NCI-H2196 treated with DMSO at 0.1 percent for 48 hours (cell line): Measurements from ENCODE around the gene YWHAG.
"Not testable (repeated sequence)": the region's sequence is repeated elsewhere in the genome, so short reads cannot be mapped to it uniquely, and the experiment has no call there.

ENCODE experiments used
- DNase-seq: peaks from one replicate; lab custom pipeline; 2025; ENCODE audit not compliant: unreplicated experiment; lab: John Stamatoyannopoulos, UW

YWHAG gene

DNA sequence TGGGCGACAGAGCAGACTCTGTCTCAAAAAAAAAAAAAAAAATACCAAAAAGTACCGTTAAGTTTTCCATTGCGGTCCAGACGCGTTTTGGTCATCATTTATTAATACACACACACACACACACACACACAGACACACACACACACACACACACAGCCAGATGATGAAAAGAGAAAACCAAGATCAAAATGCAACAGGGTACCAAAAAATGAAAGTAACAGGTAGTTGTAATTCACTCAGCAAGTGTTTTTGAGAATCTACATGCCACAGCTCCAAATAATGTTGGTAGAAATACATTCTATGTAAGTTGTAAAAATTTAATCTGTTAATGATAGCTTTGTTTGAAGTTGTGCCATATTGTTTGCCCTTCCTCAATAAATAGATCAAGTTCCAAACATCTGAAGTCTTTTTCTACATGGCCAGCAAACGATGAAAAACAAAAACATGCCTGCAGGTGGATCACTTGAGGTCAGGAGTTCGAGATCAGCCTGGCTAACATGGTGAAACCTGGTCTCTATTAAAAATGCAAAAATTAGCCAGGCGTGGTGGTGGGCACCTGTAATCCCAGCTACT, 9.4 kb downstream of the YWHAG start:
- DNase-seq, result no peak

DNA sequence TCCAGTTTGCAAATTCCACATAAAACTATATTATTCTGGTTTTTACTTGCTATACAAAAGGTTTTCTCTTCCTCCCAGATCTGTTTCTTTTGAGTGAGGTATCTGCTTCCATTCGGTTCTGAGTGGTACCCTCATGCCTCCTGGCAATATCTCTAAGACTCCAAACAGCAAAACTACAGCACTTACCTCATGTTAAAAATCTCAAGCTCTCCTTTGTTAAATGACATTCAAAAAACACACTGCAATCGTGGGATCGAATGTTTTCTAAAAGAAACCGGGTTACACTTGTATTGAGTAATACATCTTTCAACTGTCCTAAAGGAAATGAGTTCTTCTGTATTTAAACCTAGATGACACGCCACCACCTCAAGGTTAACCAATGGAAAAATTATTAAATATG, 11.1 kb downstream of the YWHAG start:
- no peak for DNase-seq

DNA sequence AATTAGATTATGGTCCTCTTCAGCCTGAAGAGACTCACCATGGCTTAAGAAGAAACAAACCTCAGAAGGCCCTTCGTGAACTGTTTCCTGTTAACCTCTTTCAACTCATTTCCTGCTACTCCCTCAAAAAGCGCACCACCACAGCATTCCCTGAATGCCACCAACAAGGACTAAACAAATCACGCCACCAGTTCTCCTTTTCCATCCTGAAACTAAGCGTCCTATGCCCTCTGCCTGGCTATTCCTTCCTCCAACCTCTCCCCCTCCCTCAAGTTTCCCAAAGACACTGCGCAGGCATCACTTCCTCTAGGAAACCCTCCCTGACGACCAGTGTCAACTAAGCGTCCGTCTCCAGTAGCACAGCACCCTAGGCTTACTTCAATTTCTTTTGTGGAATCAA, 12.0 kb downstream of the YWHAG start:
- DNase-seq, result no peak

DNA sequence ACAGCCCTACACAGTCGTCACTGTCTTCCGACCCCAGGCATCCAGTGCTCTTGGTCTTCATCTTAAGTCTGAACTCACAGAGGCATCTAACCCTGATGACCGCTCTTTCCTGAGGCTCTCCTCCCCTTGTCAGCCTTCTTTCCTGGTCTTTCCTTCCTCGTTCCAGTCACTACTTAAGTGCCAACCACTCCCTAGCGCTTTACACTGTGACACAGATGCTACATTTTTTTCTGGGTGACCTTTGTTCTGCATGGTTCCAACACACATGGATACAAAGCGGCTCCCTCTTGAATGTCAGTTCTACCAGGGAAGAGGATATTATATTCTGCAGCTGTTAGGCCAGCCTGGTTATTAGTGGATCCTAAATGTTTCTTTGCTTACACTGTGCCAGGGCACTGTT, 12.7 kb downstream of the YWHAG start:
- no peak for DNase-seq

DNA sequence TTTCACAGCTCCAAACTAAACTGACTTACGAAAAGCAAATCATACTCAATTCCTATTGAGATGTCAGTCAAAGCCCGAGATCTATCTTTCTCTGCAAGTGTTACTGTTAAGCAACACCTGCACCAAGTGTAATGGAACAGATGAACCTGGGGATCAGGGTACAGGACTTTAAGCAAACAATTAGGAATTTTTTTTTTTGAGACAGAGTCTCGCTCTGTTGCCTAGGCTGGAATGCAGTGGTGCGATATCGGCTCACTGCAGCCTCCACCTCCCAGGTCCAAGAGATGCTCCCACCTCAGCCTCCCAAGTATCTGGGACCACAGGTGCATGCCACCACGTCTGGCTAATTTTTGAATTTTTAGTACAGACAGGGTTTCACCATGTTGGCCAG, 14.9 kb downstream of the YWHAG start:
- no peak for DNase-seq

DNA sequence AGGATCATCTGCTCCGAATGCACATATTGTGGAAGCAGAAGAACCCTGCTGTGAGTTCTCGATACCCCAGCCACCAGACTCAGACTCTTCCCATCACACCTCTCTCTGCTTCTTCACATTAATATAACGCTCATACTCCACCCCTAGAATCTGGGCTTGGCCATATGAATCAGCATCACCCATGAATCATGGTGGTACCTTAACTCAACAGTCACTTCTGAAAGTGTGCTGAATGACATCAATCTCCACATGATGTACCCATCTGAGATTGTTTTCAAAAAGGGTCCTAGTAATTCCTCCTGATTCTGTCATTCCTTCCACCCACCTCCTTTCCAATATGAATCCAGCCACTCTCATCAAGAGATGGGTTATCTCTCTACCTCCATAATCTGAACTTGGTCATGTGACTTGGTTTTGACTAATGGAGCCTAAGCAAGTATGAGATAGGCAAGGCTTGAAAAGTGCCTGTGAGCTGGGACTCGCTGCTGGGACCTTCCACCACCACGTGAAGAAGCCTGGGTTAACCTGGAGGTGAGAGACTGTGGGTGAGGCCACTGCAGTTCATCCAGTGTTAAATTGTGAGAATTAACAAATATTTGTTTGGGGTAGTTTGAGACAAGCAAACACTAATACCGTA, 15.4 kb downstream of the YWHAG start:
- DNase-seq, result no peak

DNA sequence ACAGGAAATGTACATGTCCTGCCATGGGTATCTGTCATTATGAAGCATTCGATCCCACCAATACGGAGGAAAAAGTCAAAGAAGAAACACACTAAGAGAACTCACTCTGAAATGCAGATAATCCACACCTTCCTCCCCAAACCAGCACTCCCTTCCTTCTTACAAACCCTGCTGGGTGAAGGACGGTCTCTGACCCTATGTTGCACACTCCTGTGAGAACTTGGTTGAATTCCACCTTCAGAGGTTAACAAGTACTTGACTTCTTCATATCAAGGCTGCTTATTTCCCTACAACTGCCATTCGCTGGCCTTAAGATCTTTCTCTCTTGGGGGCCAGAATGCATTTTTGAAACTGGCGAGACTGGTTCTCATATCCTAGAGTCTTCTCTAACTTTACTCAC, 16.6 kb downstream of the YWHAG start:
- no peak for DNase-seq

DNA sequence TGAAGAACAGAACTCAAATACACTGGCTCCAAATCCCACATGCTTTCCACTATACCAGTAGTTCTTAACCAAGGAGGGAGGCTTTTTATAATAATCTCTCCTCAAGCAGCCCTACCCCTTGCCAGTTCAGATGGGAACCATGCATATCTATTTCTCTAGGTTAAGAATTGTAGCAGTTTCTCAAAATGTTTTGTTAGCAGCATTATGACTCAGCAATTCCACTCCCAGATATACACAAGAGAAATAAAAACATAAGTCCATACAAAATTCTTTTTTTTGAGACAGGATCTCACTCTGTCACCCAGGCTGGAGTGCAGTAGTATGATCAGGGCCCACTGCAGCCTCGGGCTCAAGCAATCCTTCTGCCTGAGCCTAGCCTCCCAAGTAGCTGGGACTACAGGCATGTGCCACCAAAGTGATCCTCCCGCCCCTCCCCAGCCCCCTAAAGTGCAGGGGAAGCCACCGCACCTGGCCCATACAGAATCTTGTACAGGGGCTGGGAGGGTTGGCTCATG, 18.1 kb downstream of the YWHAG start:
- no peak for DNase-seq

DNA sequence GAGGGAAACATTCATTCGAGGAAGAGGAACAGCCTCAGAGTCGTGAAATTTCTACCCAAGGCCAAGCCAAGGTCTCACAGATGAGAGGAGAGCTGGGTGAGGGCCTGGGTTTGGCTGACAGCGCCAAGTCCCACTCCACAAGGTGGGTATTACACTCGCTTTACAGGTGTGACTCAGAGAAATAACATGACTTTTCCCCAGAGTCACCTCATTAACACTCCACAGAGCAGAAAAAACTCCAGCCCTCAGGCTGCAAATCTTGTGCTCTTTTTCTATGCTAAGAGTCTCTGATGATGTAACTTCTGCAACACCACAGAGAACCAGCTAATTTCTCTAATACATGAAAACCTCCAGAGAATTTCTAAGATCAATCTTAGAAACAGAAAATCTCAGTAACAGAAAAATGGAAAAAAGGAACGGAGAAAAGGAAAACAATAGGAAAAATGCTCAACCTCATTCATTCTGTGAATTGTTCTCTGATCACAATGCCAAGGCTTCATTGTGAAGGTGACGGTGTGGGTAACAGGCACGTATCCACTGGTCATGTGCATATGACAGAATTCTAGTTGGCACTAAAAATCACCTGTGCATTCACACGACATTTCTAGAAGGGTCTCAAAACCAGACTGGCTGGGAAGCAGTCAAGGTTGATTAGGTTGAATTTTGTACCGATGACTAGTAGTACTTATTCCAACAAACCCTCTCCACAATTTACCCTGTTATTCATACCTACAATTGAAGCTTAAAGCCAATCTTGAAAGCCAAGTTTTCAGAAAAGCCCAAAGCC, 20.3 kb downstream of the YWHAG start:
- no peak for DNase-seq

DNA sequence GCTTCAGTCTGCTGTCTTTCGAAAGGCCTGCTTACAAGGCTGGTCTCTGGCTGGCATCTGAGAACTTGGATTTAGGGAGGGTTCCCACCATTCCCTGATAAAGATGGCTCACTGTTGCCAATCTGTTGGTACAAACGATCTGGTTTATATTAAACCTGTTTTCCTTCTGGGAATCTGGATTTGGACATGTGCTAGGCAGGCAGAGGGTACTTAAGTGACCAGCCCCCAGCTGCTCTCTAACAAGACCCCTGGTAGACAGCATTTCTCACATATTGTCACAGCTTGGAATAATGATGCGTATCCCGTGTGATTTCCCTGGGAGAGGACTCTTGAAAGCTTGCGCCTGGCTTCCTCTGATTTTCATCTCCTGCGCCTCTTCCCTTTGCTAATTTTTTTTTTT, 21.6 kb downstream of the YWHAG start:
- DNase-seq, result no peak

DNA sequence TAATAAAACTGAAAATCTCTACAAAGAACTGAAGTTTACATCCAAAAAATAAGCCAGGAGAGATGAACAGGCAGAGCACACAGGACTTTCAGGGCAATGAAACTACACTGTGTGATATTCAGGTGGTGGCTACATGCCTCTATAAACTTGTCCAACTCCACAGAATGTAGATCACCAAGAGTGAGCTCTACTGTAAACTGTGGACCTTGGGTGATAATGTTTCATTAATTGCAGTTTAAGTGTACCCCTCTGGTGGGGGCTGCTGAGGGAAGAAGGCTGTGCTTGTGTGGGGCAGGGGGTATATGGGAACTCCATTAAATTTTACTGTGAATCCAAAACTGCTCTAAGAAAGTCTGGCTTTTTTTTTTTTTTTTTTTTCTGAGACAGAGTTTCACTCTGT, 22.7 kb downstream of the YWHAG start:
- no peak for DNase-seq

DNA sequence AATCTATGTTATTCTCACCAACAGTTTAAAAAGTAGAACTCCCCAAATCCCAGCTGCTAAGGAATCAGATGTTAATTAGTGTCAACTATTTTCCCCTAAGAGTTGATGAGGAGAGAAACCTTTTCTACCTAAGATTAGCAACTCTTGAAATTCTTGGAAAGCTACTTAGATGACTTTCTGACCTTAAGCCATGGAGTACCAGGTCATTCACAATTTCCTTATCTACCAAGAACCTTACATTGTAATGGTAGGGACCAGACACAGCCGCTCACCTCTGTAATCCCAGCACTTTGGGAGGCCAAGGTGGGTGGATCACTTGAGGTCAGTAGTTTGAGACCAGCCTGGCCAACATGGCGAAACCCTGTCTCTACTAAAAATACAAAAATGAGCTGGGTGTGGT, 23.4 kb downstream of the YWHAG start:
- DNase-seq, result not testable (repeated sequence)

DNA sequence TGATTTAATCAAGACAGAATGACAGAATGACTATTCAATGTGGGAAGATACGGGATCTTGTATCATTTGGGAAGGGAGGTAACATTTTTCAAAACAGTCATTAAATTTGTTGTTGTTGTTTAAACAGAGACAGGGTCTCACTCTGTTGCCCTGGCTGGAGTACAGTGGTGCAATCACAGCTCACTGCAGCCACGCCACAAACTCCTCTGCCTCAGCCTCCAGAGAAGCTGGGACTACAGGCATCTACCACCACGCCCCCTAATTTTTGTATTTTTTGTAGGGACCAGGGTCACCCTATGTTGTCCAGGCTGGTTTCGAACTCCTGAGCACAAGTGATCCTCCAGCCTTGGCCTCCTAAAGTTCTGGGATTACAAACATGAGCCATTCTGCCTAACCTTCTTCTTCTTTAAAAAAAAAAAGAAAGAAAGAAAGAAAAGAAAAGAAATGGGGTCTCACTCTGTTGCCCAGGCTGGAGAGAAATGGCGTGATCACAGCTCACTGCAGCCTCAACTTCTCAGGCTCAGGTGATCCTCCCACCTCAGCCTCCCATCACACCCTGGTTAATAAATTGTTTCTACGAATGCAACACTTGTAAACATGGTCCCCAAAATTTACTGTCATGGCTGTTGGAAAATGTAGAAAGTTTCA, 24.3 kb downstream of the YWHAG start:
- DNase-seq, result no peak

DNA sequence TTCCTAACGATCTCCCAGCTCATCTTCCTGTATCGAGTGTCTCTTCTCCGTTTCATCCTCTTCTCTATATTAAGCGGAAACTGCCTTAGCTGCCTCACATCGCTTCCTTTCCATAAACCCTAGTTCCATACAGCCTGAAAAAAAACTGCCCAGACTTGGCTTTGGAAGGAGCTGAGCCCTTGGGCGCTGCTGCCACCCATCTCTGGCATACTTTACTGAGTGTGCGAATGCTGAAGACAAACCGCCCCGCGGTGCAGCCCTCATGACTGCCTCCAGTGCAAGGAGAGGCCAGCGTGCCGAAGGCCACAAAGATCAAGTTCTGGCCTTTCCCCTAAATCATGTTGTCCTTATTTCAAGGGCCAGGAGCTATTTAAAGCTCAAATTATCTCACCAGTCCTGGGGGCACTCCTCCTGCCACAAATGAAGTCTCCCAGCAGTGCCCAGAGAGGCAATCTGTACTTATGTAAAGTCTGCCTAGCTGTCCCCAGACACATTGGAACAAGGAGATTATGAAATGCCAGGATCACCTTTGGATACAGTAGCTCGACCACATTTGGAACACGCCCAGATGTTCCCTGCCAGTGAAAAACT, 25.2 kb downstream of the YWHAG start:
- DNase-seq, result no peak

DNA sequence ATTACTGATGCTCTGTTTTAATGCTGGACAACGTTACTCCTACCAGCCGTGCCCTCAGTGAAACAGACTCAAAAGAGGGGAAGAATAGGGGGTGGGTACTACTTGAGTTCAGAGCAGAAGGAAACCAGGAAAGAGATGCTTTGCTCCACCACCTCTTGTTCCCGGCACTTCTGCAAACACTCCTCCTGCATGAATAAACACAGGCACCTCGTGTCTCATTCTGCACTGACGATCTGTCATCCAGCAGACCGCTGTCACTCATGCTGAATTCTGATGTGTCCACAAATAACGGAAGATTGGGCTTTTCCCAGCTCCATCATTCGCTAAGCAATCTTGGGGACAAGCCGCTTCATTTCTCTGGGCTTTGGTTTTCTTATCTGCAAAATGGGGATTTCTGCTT, 26.7 kb downstream of the YWHAG start:
- DNase-seq, result no peak

DNA sequence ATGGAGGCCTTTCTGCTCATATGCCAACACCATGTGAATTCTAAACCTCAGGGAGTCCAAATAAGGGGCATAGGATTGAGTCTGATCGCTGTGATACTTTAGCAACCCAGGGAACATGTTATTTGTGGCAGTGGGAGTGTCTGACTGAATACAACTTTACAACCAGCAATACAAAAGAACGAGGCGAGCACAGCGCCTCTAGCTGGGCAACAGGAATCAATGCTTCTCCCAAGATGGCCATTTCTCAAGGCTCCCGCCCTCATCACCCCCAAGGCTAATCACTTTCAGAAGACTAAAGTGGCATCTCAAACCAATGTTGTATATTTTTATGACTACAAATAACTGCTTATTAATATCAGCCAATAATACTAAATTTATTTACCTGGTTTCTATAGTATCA, 28.1 kb downstream of the YWHAG start:
- no peak for DNase-seq

DNA sequence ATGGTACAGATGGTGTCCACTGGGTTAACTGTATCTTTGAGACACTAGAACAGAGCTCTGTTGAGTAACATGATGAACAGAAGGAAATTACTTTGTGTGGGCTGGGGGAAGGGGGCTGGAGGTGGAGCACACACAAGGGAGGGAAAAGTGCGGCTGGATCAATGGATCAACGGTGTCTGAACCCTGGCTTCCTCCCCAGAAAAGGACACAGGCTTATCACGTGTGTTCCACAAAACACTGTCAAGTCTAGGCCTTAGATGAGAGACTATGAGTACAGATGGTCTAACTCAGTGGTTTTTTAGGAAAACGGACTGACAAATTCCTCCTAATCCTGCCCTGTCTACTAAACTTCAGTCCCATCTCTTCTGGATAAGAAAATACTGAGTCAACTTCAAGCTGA, 28.5 kb downstream of the YWHAG start:
- no peak for DNase-seq

DNA sequence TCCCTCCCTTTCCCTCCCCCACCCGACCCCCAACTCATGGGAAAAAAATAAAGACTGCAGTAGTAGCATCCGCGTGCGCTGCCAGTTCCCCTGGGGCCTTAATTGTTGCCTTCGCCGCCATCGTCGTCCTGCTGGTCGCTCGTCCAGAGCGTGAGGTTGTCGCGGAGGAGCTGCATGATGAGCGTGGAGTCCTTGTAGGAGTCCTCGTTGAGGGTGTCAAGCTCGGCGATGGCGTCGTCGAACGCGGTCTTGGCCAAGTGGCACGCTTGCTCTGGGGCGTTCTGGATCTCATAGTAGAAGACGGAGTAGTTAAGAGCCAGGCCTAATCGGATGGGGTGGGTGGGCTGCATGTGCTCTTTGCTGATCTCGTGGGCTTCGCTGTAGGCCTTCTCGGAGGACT, 29.3 kb downstream of the YWHAG start:
- no peak for DNase-seq

DNA sequence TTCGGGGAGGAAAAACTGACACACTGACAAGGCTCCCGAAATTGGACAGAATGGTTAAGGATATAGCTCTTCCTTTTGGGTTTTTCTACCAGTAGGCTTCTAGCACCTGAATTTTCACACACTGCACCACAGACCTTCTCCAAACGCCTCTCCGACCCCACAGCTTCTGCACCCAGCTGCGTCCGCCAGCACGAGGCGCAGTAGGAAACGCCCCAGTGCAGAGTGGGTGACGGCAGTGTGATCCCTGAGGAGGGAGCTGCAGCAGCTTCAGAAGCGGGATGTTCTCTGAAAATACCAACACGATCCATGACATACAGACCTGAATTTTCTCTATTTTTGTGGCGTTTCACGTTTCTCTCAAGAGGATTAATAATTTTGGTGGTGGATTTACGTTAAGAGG, 30.4 kb downstream of the YWHAG start:
- no peak for DNase-seq

DNA sequence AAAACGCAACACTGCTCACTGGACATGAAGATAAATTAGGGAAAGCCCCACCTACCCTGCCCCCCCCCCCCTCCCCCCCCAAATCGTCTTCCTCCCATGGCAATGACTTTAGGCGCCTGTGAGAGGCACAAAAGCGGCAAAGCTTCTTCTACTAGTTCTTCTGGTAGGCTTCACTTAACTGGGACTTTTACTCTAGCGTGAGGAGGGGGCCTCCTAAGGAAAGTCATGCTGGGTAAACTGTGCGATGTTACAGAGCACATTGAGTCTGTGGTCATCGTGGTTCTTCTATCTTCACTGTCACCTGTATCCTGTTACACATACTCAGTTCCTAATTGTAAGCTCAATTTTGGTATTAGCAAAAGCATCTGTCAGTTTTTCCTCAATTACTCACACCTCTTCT, 31.2 kb downstream of the YWHAG start:
- DNase-seq, result no peak

DNA sequence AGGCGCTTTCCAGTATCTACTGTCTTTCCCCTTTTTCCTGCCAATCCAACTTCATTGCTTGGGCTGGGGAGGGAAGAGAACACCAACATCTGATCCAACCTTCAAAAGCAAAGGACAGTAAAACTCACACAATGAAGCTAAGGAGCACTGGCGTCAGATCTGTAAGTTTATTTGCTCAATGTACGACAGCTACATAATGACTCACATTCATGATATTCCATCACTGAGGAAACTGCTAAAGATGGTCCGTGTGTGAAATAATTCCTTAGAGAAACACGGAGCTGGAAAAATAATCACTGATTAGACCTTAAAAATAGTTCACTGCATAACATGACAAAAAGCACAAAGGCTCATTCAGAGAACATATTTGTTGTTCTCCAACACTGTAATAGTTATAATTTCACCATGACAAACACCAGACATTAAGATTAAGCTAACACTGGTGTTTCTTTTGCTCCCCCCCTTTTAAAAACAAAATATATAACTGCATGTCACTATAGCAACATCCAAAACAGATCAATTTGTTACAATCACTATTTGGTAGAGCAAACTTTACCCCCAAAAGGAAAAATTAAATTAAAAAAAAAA, 32.1 kb downstream of the YWHAG start:
- no peak for DNase-seq
